Liver (tissue), 9 donors: ENCODE data around the gene PASK. TPM values are rescaled to one million over a fixed set of nuclear protein-coding genes. Genes with fewer than 3 reads are reported as not detected.

Experiments used
- DNase-seq: peaks from one replicate; pipeline ENCODE4 v3.0.0-alpha.2; 2017; ENCODE audit warnings: low spot score
- H3K27ac ChIP-seq, 2 donors: one replicate each; pipeline ENCODE4 v1.7.0; 2013; ENCODE audit warnings: inconsistent platforms in 2 of 2, low read length in 2 of 2, control low read depth in 1 of 2, low read depth in 1 of 2, mild to moderate bottlenecking in 1 of 2
- H3K27me3 ChIP-seq, 4 donors: one replicate each; pipeline versions ENCODE4 v1.6.1 to v1.7.0; 2013; ENCODE audit warnings: low read length in 3 of 4, inconsistent platforms in 1 of 4, mild to moderate bottlenecking in 1 of 4, moderate library complexity in 1 of 4; ENCODE audit not compliant: control insufficient read depth in 4 of 4, insufficient read depth in 4 of 4
- H3K36me3 ChIP-seq, 4 donors: one replicate each; pipeline versions ENCODE4 v1.6.1 to v1.7.0; 2013; ENCODE audit warnings: low read length in 3 of 4, mild to moderate bottlenecking in 3 of 4, low read depth in 1 of 4, moderate library complexity in 1 of 4; ENCODE audit not compliant: control insufficient read depth in 4 of 4, insufficient read depth in 3 of 4
- H3K4me1 ChIP-seq, 4 donors: one replicate each; pipeline versions ENCODE4 v1.6.1 to v1.7.0; 2013; ENCODE audit warnings: low read length in 3 of 4, mild to moderate bottlenecking in 3 of 4, moderate library complexity in 1 of 4; ENCODE audit not compliant: control insufficient read depth in 4 of 4, insufficient read depth in 4 of 4
- H3K4me3 ChIP-seq, 3 donors: one replicate each; pipeline versions ENCODE4 v1.6.1 to v1.7.0; 2013; ENCODE audit warnings: low read length in 3 of 3, control low read depth in 1 of 3, low read depth in 1 of 3, mild to moderate bottlenecking in 1 of 3
- H3K9ac ChIP-seq, 2 donors: one replicate each; pipeline ENCODE4 v1.7.0; 2013; ENCODE audit warnings: low read length in 2 of 2, mild to moderate bottlenecking in 2 of 2, moderate library complexity in 2 of 2, control low read depth in 1 of 2, low read depth in 1 of 2
- H3K9me3 ChIP-seq, 4 donors: one replicate each; pipeline versions ENCODE4 v1.6.1 to v1.7.0; 2013; ENCODE audit warnings: low read length in 3 of 4; ENCODE audit not compliant: control insufficient read depth in 4 of 4
- FOXA1 ChIP-seq: IDR thresholded peaks from 2 replicates; pipeline ENCODE4 v1.6.1; 2016; ENCODE audit warnings: antibody characterized with exemption
- FOXA2 ChIP-seq: IDR thresholded peaks from 2 replicates; pipeline ENCODE4 v1.6.1; 2016; ENCODE audit warnings: antibody characterized with exemption
- HNF4A ChIP-seq, 2 donors: conservative IDR thresholded peaks; 2 replicates each; pipeline ENCODE4 v1.6.1; 2016; ENCODE audit warnings: antibody characterized with exemption in 2 of 2, mild to moderate bottlenecking in 2 of 2
- HNF4G ChIP-seq: IDR thresholded peaks from 2 replicates; pipeline ENCODE4 v1.6.1; 2016; ENCODE audit warnings: antibody characterized with exemption
- JUND ChIP-seq, 2 donors: IDR thresholded peaks; 2 replicates each; pipeline ENCODE4 v1.6.1; 2016; ENCODE audit warnings: antibody characterized with exemption in 2 of 2
- MAX ChIP-seq: IDR thresholded peaks from 2 replicates; pipeline ENCODE4 v1.6.1; 2016; ENCODE audit warnings: antibody characterized with exemption
- REST ChIP-seq: IDR thresholded peaks from 2 replicates; pipeline ENCODE4 v1.6.1; 2016; ENCODE audit warnings: antibody characterized with exemption, mild to moderate bottlenecking
- RXRA ChIP-seq, 2 donors: IDR thresholded peaks; 2 replicates each; pipeline ENCODE4 v1.6.1; 2017 to 2018; ENCODE audit warnings: antibody characterized with exemption in 2 of 2, mild to moderate bottlenecking in 1 of 2
- SP1 ChIP-seq: IDR thresholded peaks from 2 replicates; pipeline ENCODE4 v1.6.1; 2018; ENCODE audit warnings: antibody characterized with exemption, mild to moderate bottlenecking
- TAF1 ChIP-seq: conservative IDR thresholded peaks from 2 replicates; pipeline ENCODE4 v1.6.1; 2016; ENCODE audit warnings: antibody characterized with exemption, mild to moderate bottlenecking
- WGBS: extraction: QIAGEN DNeasy Blood & Tissue Kit; methylation state at CpG from one replicate; pipeline ENCODE4 v1.1.7; 2013; 5-methylcytosine and 5-hydroxymethylcytosine counted together
- polyA plus RNA-seq, 2 donors: library from polyadenylated mRNA; stranded (reverse) in 1 of 2; unstranded in 1 of 2; fragments of 200-250 nt in 1 of 2; fragments of >200 nt in 1 of 2; fragmentation: Nextera tagmentation in 1 of 2; extraction: Ambion mirVana in 1 of 2; gene quantifications; one replicate each; pipeline versions ENCODE4 v1.2.1 to v1.2.3, GENCODE V29; 2013 to 2015
- total RNA-seq, 2 donors: library from RNA; depleted of rRNA; stranded (reverse); fragments of >200 nt; gene quantifications; one replicate each; pipeline ENCODE4 v1.2.3, GENCODE V29; 2014
- TF ChIP-seq, protein P1 (sequence below): fragments of 150-350 bp; IDR thresholded peaks from 2 replicates; pipeline ENCODE4 v1.5.1; 2017; ENCODE audit warnings: improper control_type of control experiment, low read depth, low read length; ENCODE audit not compliant: missing input control
- donor health status: healthy.
- donor health status: healthy.
- donor health status: healthy.
- donor health status: healthy.
- donor health status: healthy.

Gene PASK
- total and polyA plus RNA-seq, 4 donors, result 0.96 to 8.8 (median 2.9) TPM

GRCh38 chr2:241136661-241137260 lies 12.5 kb downstream of the PASK start:
- H3K4me3 ChIP-seq, result no peak overlapping the region
- no peaks in the 10 kb centered on the region for H3K9me3 ChIP-seq
- H3K4me1 ChIP-seq, result peaks cover 1 to 11% (median 8%) of the 10 kb centered on the region in 4 donors
- no peak for DNase-seq
- no peak for TF ChIP-seq FOXA1
- TF ChIP-seq FOXA2, result no peak
- H3K27me3 ChIP-seq, result no peaks in the 10 kb centered on the region
- peaks cover 0 to 4% (median 0%) of the 10 kb centered on the region in 4 donors for H3K36me3 ChIP-seq
- WGBS, result 97% methylated on average over 25 of the region's 25 CpGs
- H3K9ac ChIP-seq, result no peak overlapping the region
- no peak overlapping the region for H3K27ac ChIP-seq

DNA sequence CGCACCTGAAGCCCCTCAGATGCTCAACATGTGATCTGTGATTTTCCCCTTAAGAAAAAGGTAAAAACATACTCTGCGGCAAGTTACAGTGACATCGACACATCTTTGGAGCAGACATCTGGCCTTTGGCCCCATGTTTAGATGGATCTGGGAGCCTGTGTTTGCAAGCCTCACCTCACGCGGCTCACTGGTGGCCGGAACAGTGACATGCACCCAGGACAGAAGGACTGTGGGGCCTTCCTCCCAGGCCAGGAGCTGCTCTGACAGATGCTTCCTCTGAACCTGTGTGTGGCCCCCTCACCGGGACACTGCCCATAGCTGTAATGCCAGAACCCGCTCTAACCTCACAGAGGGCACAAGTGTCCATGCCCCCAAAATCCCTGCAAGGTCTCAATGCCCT lies 13.1 kb downstream of the PASK start:
- TF ChIP-seq JUND (IDR thresholded peaks at IDR 0.05) (no peak), TAF1 (no peak), FOXA2 (no peak), MAX (no peak), HNF4A (conservative IDR thresholded peaks at IDR 0.05) (no peak), RXRA (IDR thresholded peaks at IDR 0.05) (no peak)
- no peak for DNase-seq
- peak overlapping the region in 1 of 2 donors; percentile 19 for H3K27ac ChIP-seq
- no peaks in the 10 kb centered on the region for H3K9me3 ChIP-seq
- H3K4me3 ChIP-seq, result no peak overlapping the region
- H3K27me3 ChIP-seq, result no peaks in the 10 kb centered on the region
- peaks cover 0 to 4% (median 0%) of the 10 kb centered on the region in 4 donors for H3K36me3 ChIP-seq
- WGBS, result 82% methylated on average over 8 of the region's 8 CpGs
- H3K9ac ChIP-seq, result no peak overlapping the region
- H3K4me1 ChIP-seq, result peaks cover 1 to 11% (median 8%) of the 10 kb centered on the region in 4 donors

DNA sequence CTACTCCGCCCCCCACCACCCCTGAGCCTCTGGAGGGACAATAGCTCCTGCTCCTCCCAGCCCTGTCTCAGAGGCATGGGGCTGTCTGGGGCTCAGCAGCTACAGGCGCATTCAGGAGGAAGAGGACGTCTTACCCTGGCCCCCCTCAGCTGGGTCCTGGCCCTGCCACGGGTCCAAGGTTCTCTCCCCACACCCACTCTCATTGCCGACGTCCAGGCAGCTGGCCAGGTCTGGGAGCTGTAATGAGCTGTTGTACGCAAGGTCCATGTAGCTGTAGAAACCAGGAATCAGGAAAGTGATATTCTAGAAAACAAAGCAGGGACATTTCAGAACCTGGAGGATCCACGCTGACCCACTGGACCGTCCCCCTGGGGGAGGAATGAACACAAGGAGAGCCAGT lies 13.5 kb downstream of the PASK start:
- DNase-seq, result peak; percentile 65
- WGBS, result 51% methylated on average over 9 of the region's 9 CpGs
- TF ChIP-seq HNF4A (conservative IDR thresholded peaks at IDR 0.05) (peak; percentile 79 to 81), SP1 (peak; percentile 52), JUND (IDR thresholded peaks at IDR 0.05) (no peak), TAF1 (no peak), REST (no peak), HNF4G (peak; percentile 56)
- TF ChIP-seq, protein P1, sequence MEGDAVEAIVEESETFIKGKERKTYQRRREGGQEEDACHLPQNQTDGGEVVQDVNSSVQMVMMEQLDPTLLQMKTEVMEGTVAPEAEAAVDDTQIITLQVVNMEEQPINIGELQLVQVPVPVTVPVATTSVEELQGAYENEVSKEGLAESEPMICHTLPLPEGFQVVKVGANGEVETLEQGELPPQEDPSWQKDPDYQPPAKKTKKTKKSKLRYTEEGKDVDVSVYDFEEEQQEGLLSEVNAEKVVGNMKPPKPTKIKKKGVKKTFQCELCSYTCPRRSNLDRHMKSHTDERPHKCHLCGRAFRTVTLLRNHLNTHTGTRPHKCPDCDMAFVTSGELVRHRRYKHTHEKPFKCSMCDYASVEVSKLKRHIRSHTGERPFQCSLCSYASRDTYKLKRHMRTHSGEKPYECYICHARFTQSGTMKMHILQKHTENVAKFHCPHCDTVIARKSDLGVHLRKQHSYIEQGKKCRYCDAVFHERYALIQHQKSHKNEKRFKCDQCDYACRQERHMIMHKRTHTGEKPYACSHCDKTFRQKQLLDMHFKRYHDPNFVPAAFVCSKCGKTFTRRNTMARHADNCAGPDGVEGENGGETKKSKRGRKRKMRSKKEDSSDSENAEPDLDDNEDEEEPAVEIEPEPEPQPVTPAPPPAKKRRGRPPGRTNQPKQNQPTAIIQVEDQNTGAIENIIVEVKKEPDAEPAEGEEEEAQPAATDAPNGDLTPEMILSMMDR, result no peak
- Histone ChIP-seq H3K27ac (peak overlapping the region in 1 of 2 donors; percentile 19), H3K9ac (no peak overlapping the region), H3K27me3 (no peaks in the 10 kb centered on the region), H3K4me3 (no peak overlapping the region), H3K4me1 (peaks cover 1 to 11% (median 8%) of the 10 kb centered on the region in 4 donors), H3K36me3 (peaks cover 0 to 4% (median 0%) of the 10 kb centered on the region in 4 donors), H3K9me3 (no peaks in the 10 kb centered on the region)
